Mesodermal cell (in vitro differentiated cells): ENCODE results near the gene MAPKAPK2.

Experiments used
- H3K27ac ChIP-seq: 2 replicates; pipeline ENCODE4 v1.7.0; 2013; ENCODE audit warnings: mild to moderate bottlenecking, low read depth, low read length, moderate library complexity; ENCODE audit not compliant: severe bottlenecking
- H3K36me3 ChIP-seq: 2 replicates; pipeline ENCODE4 v1.7.1; 2013; ENCODE audit warnings: mild to moderate bottlenecking, low read length, moderate library complexity; ENCODE audit not compliant: control insufficient read depth, insufficient read depth
- H3K4me1 ChIP-seq: one replicate; pipeline ENCODE4 v1.7.1; 2013; ENCODE audit warnings: mild to moderate bottlenecking, low read length; ENCODE audit not compliant: insufficient read depth, control insufficient read depth, poor library complexity, severe bottlenecking
- H3K4me3 ChIP-seq: 2 replicates; pipeline ENCODE4 v1.7.0; 2013; ENCODE audit warnings: low read length, control low read depth, mild to moderate bottlenecking; ENCODE audit not compliant: insufficient read depth, poor library complexity, severe bottlenecking; ENCODE audit errors: extremely low read depth
- H3K9me3 ChIP-seq: 2 replicates; pipeline ENCODE4 v1.7.1; 2013; ENCODE audit warnings: mild to moderate bottlenecking, low read length, moderate library complexity; ENCODE audit not compliant: control insufficient read depth
- WGBS, 2 experiments: methylation state at CpG; one replicate each; pipeline ENCODE4 v1.1.5; 2013; ENCODE audit warnings: missing lambda C conversion rate in 2 of 2; ENCODE audit not compliant: insufficient coverage in 2 of 2; 5-methylcytosine and 5-hydroxymethylcytosine counted together

Gene MAPKAPK2

DNA sequence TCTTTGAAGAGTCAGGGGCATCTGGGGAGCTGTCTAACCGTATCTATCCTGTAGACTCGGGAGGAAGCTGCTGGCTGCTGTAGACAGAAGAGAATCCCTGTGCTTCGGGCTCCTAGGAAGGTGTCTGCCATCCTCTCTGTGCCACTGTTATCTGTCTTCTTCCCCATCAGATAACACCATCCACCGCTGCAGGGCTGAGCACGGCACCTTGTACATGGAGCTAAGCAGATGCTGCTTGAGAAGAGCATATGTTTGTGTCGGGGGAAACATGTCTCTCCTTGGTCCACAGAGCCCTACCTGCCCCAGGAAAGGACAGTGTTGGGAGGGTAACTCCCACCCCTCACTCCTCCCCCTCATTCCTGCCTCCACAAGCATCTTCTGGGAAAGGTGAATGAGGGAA lies 1.4 kb upstream of the MAPKAPK2 start:
- WGBS, 2 experiments, result 90 to 91% methylated on average over 3 to 5 of the region's 6 CpGs
- H3K9me3 ChIP-seq, result no peaks in the 10 kb centered on the region
- peaks cover 16% of the 10 kb centered on the region for H3K4me1 ChIP-seq
- H3K4me3 ChIP-seq, result no peak overlapping the region
- no peaks in the 10 kb centered on the region for H3K36me3 ChIP-seq
- H3K27ac ChIP-seq, result no peak overlapping the region

DNA sequence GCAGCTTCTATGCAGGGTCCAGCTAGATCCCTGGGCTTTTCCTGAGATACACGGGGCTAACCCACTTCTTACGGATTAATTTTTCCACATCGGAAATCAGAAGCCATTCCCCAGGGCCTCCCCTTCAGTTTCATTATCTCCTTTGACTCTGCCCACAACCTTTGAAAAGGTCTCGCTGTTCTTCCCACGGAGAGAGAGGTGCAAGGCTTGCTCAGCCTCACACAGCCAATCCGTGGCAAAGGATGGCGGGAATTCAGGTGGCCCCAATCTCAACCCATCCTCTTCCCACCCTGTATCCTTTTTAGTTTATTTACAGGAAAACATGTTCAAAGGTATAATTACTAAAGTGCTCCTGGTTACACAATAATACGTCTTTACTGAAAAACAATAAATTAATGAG lies 702 bp upstream of the MAPKAPK2 start:
- WGBS, 2 experiments, result 69 to 76% methylated on average over 5 to 6 of the region's 8 CpGs
- Histone ChIP-seq H3K4me1 (peaks cover 23% of the 10 kb centered on the region), H3K9me3 (no peaks in the 10 kb centered on the region), H3K4me3 (no peak overlapping the region), H3K36me3 (no peaks in the 10 kb centered on the region), H3K27ac (no peak overlapping the region)

DNA sequence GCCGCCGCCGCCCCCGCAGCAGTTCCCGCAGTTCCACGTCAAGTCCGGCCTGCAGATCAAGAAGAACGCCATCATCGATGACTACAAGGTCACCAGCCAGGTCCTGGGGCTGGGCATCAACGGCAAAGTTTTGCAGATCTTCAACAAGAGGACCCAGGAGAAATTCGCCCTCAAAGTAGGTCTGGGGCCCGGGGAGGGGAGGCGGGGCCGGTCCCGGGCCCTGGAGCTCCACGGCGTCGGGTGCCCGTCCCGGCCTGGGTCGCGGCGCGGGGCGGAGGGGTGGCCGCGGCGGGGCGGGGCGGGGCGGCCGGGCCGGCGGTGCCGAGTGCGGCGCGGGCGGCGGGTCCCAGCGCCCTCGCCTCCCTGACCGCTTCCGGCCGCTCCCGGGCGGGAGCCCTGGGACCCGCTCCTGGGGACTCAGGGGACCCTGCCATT lies 646 bp downstream of the MAPKAPK2 start:
- H3K27ac ChIP-seq, result peak overlapping the region; percentile 92
- peak overlapping the region; percentile 81 for H3K4me3 ChIP-seq
- peaks cover 37% of the 10 kb centered on the region for H3K4me1 ChIP-seq
- WGBS, 2 experiments, result 0% methylated on average over 16 to 23 of the region's 48 CpGs
- H3K9me3 ChIP-seq, result no peaks in the 10 kb centered on the region
- H3K36me3 ChIP-seq, result no peaks in the 10 kb centered on the region

DNA sequence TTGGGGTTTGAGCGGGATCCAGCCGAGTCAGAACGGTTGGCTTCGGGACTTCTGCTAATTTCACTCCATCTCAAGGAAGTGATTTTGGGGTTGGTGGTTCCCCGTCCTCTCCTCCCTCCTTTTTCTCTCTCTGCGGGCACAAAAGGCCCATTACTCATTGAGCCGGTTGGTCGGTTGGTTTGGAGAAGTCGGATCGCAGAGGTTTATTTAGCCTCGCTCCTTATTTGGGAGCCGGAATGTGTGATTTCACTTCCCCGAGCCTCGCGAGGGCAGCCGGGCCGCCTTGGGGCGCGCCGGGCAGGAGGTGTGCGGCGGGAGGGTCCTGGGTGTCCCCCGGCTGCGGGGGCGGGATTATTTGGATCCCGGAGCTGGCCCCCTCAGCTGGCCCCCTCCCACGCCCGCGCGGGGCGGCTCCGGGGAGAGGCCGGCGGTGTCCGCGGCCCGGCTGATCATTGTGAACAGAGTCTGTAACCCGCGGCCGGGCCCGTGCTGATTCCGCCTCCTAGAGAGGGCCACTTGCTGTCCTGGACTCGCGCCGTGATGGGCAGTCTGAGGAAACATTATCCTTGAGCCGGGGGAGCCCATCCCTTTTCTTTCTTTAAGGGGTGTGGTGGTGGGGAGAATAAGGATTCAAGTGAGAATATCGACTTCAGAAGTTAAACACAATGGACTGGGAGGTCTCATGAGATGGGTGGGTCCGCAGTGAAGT lies 1.2 kb downstream of the MAPKAPK2 start:
- peaks cover 3% of the 10 kb centered on the region for H3K36me3 ChIP-seq

DNA sequence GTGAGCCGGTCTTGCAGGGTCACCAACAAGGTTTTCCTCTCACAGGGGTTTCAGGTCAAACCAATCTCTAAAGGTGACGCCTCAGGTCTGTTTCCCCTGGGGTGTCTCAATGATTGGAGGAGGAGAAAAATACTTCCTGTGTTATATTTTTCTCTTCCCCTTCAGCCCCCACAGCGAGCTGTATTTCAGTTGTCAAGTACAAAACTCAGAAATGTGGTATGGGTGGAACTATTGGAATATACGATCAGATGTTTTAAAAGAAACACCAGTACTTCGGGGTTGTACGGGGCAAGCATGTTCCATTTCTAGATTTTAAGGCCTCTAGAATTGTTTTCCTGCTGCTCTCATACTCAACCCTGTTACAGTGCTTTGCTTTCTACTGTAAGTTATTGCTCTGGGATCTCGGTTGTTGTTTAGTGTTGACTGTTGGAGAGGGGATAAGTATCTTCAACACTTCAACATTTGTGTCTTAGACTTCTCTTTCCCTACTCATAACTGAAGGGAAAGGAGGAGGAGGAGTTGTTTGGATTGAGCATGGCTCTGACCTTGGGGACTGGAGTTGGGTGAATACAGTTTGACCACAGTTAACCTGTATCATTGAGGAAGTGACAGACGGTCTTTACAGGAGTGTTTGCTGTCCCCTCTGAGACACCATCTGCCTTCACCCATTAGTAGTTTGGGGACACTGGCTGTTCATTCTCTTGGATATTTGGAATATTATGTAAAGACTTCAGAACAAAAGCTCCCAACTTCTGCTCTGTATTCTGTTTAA lies 2.0 kb downstream of the MAPKAPK2 start:
- Histone ChIP-seq H3K9me3 (no peaks in the 10 kb centered on the region), H3K36me3 (peaks cover 6% of the 10 kb centered on the region), H3K27ac (peak overlapping the region; percentile 92), H3K4me3 (peak overlapping the region; percentile 81), H3K4me1 (peaks cover 42% of the 10 kb centered on the region)
- WGBS, 2 experiments, result 33 to 41% methylated on average over 3 of the region's 8 CpGs

More for the DNA sequence above, 1.2 kb downstream of the MAPKAPK2 start:
- H3K4me1 ChIP-seq, result peaks cover 39% of the 10 kb centered on the region
- peak overlapping the region; percentile 92 for H3K27ac ChIP-seq
- 0 to 1% methylated on average over 35 to 38 of the region's 48 CpGs for WGBS, 2 experiments
- peak overlapping the region; percentile 81 for H3K4me3 ChIP-seq
- no peaks in the 10 kb centered on the region for H3K9me3 ChIP-seq

DNA sequence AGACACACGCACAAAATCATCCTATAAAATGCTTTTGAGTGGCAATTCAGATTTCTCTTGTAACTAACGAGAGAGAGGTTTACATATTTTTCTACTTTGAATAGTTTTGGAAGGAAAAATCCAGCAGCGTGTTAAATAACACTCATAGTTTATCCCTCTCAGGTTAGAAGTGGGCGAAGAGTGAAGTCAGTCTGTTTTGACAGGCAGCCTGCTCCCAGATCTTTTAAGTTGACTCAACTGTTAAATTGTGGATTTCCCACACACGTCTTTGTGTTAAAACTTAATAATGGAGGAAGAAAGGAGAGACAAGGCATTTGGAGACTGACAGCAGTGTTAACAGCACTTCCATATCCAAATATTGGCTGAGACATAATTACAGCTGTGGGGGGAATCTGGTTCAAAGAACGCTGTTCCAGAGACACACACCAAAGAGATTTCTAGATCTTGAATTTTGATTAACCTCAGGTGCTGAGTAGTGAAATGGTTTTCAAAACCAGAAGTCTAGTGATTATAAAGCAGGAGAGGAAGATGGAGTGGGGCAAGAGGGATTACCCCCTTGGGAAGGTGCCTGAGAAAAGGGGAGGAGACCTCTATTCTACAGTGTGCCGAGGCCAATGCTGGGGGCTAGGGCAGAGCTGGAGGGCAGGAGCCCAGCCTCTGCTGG lies 2.7 kb downstream of the MAPKAPK2 start:
- H3K4me3 ChIP-seq, result peak overlapping the region; percentile 81
- H3K9me3 ChIP-seq, result no peaks in the 10 kb centered on the region
- H3K4me1 ChIP-seq, result peaks cover 49% of the 10 kb centered on the region
- H3K36me3 ChIP-seq, result peaks cover 6% of the 10 kb centered on the region
- WGBS, 2 experiments, result 20 to 40% methylated on average over 1 of the region's 7 CpGs
- H3K27ac ChIP-seq, result peak overlapping the region; percentile 41

DNA sequence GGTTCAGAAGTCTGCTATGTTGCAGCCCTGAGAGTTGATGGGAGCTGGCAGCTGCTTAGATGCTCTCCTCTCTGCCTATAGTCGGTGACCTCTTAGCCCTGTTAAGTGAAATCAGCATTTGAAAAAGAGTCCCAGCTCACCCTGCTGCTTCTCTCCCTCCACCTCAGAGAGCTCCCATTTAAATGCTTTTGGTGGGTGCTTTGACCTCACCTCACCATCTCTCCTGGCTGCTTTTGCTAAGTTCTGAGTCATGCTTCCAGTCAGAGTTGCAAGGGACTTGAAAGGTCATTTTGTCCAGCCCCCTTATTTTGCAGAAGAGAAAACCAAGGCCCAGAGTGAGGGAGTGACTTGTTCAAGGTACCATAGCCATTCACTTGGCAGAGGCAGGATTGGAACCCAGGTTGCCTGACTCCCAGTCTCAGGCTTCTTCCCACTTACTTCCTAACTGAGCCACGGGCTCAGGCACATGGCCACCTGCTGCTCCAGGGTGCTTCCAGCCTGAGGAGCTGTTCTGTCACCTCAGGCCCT lies 3.3 kb downstream of the MAPKAPK2 start:
- 10% methylated on average over 2 of the region's 2 CpGs; no CpG with 5 or more reads in 1 of the 2 experiments for WGBS, 2 experiments
- no peaks in the 10 kb centered on the region for H3K9me3 ChIP-seq
- peaks cover 9% of the 10 kb centered on the region for H3K36me3 ChIP-seq
- H3K27ac ChIP-seq, result peak overlapping the region; percentile 41
- H3K4me3 ChIP-seq, result peak overlapping the region; percentile 81
- H3K4me1 ChIP-seq, result peaks cover 55% of the 10 kb centered on the region

DNA sequence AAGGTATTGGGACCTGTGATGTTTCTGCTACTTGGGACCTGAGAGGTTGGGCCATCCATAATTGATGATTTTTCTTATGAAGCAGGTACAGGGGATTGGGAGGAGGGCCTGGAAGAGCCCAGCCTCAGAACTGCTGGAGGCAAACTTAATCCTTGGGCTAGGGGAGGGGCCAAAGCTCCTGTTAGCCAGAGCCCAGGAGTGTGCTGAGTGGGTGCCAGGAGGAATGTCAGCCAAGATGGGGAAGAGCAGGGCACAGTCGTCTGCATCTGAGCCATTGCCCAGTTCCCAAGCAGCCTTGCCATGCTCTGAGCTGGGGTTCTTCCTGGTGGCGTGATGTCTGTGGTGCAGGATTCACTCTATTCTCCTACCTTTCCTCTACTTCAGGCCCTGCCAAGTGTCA lies 5.8 kb downstream of the MAPKAPK2 start:
- H3K4me3 ChIP-seq, result no peak overlapping the region
- peaks cover 33% of the 10 kb centered on the region for H3K36me3 ChIP-seq
- no peaks in the 10 kb centered on the region for H3K9me3 ChIP-seq
- peaks cover 76% of the 10 kb centered on the region for H3K4me1 ChIP-seq
- no peak overlapping the region for H3K27ac ChIP-seq
- WGBS, 2 experiments, result 84 to 100% methylated on average over 1 to 2 of the region's 2 CpGs

DNA sequence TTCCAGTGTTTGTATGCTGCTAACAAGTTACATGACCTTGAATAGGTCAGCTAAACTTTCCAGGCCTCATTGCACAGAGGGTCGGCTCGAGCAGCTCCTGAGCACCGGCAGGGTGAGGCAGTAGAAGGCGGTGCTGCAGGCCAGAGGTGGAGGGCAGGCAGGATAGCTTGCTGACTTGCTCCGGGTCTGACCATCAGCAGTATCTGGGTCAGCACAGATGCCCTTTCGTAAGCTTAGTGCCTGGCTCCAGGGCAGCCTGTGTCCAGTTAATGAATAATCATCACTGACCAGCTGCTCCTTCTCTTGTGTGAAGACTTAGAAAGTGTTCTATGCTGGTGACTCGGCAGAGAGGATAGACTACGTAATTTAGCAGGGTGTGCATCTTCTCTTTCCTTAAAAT lies 6.9 kb downstream of the MAPKAPK2 start:
- Histone ChIP-seq H3K27ac (no peak overlapping the region), H3K4me3 (no peak overlapping the region), H3K4me1 (peaks cover 76% of the 10 kb centered on the region), H3K9me3 (no peaks in the 10 kb centered on the region), H3K36me3 (peaks cover 44% of the 10 kb centered on the region)
- WGBS, 2 experiments, result 91 to 94% methylated on average over 5 of the region's 8 CpGs

DNA sequence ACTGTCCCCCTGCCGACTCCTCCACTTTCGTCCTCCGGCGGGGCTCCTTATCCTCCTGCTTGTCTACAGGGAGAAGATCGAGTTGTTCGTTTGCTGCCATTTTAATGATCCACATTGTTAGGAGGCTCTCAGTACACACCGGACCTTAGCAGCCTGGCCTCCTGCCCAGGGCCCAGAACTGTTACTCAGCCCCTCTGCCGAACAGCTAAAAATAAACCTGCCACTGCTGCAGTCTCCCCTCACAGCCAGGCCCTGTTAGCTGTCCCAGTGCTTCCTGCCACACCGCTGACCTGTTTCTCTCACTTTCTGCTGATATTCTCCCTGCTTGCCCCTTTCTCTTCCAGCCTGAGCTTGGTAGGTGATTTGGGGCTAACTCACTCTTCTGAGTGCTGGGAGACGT lies 8.3 kb downstream of the MAPKAPK2 start:
- peak overlapping the region; percentile 58 for H3K27ac ChIP-seq
- 85 to 86% methylated on average over 8 of the region's 10 CpGs for WGBS, 2 experiments
- no peaks in the 10 kb centered on the region for H3K9me3 ChIP-seq
- H3K4me3 ChIP-seq, result no peak overlapping the region
- peaks cover 62% of the 10 kb centered on the region for H3K4me1 ChIP-seq
- H3K36me3 ChIP-seq, result peaks cover 58% of the 10 kb centered on the region
